ENCODE results near the gene CCDC197.

DNA sequence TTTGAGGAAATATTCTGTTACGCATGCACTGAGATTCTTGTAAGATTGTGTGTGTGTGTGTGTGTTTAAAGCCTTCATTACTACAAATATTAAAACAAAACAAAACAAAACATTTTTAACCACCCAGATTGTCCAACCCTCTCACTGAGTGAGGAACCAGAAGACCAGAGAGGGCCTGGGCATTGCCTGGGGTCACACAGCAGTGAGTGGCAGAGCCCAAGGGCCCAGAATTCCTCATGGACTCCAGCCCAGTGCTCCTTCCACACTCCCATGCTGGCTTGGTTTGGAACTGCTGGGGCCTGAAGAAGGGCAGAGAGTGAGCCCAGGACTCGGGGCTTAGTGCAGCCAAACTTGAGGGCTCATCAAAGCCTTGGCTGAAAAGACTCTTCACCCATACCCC lies 27.4 kb downstream of the CCDC197 start:
- TF ChIP-seq, protein P1, sequence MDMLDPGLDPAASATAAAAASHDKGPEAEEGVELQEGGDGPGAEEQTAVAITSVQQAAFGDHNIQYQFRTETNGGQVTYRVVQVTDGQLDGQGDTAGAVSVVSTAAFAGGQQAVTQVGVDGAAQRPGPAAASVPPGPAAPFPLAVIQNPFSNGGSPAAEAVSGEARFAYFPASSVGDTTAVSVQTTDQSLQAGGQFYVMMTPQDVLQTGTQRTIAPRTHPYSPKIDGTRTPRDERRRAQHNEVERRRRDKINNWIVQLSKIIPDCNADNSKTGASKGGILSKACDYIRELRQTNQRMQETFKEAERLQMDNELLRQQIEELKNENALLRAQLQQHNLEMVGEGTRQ (IDR thresholded peaks at IDR 0.05; ENCODE audit: low read depth, low read length) = no peak
- no peak for TF ChIP-seq POLR2A (IDR thresholded peaks at IDR 0.05; ENCODE audit: low read depth, low read length)
- TF ChIP-seq CEBPB (IDR thresholded peaks at IDR 0.05; ENCODE audit: low read depth, low read length) = no peak
- no peak for TF ChIP-seq FOS (IDR thresholded peaks at IDR 0.05; ENCODE audit: low read depth, low read length)
- TF ChIP-seq, protein P2, sequence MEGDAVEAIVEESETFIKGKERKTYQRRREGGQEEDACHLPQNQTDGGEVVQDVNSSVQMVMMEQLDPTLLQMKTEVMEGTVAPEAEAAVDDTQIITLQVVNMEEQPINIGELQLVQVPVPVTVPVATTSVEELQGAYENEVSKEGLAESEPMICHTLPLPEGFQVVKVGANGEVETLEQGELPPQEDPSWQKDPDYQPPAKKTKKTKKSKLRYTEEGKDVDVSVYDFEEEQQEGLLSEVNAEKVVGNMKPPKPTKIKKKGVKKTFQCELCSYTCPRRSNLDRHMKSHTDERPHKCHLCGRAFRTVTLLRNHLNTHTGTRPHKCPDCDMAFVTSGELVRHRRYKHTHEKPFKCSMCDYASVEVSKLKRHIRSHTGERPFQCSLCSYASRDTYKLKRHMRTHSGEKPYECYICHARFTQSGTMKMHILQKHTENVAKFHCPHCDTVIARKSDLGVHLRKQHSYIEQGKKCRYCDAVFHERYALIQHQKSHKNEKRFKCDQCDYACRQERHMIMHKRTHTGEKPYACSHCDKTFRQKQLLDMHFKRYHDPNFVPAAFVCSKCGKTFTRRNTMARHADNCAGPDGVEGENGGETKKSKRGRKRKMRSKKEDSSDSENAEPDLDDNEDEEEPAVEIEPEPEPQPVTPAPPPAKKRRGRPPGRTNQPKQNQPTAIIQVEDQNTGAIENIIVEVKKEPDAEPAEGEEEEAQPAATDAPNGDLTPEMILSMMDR (conservative IDR thresholded peaks at IDR 0.05; ENCODE audit: low read depth, low read length) = no peak
- TF ChIP-seq, protein P3, sequence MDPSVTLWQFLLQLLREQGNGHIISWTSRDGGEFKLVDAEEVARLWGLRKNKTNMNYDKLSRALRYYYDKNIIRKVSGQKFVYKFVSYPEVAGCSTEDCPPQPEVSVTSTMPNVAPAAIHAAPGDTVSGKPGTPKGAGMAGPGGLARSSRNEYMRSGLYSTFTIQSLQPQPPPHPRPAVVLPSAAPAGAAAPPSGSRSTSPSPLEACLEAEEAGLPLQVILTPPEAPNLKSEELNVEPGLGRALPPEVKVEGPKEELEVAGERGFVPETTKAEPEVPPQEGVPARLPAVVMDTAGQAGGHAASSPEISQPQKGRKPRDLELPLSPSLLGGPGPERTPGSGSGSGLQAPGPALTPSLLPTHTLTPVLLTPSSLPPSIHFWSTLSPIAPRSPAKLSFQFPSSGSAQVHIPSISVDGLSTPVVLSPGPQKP (IDR thresholded peaks at IDR 0.05; ENCODE audit: borderline replicate concordance, low read depth, low read length) = no peak

Measured in IMR-90 (cell line).